K562 (cell line): Measurements from ENCODE around the gene ORMDL3. TPM values are rescaled to one million over a fixed set of nuclear protein-coding genes. Genes with fewer than 3 reads are reported as not detected.

Experiments
- CHD4 ChIP-seq: fragments of 200-600 bp; sonication (generic); IDR thresholded peaks from 3 replicates; pipeline ENCODE4 v1.6.1; 2012; ENCODE audit warnings: low read depth, mild to moderate bottlenecking, mixed read lengths, low read length, inconsistent platforms; ENCODE audit not compliant: insufficient read depth, insufficient replicate concordance, poor library complexity, severe bottlenecking
- CREB1 ChIP-seq, 2 experiments: sonication (generic) in 1 of 2; formaldehyde crosslinking in 1 of 2; IDR thresholded peaks; 2 replicates each; pipeline versions ENCODE4 v1.6.1 to v1.8.0; 2012 to 2022; ENCODE audit warnings: inconsistent platforms in 1 of 2, mild to moderate bottlenecking in 1 of 2, missing genetic modification reagents in 1 of 2, moderate library complexity in 1 of 2
- EHMT2 ChIP-seq: fragments of 450-650 bp; IDR thresholded peaks from 2 replicates; pipeline ENCODE4 v1.6.1; 2018; ENCODE audit warnings: antibody characterized with exemption
- ETV1 ChIP-seq: fragments of 450-650 bp; conservative IDR thresholded peaks from 2 replicates; pipeline ENCODE4 v1.6.1; 2016; ENCODE audit warnings: missing genetic modification characterization, control low read depth, low read depth, missing compliant biosample characterization
- GTF2A2 ChIP-seq: IDR thresholded peaks from 2 replicates; pipeline ENCODE4 v1.6.1; 2016; ENCODE audit warnings: mild to moderate bottlenecking, missing genetic modification characterization, missing compliant biosample characterization
- ILK ChIP-seq: fragments of 450-650 bp; IDR thresholded peaks from 2 replicates; pipeline ENCODE4 v1.6.1; 2016; ENCODE audit warnings: missing genetic modification characterization, low read depth, mild to moderate bottlenecking, missing compliant biosample characterization, moderate library complexity, borderline replicate concordance
- JUND ChIP-seq, 2 experiments: IDR thresholded peaks; 2 replicates in 1 of 2; 3 replicates in 1 of 2; pipeline ENCODE4 v1.6.1; 2011; ENCODE audit warnings: borderline replicate concordance in 2 of 2, low read depth in 2 of 2, low read length in 2 of 2, improper control_type of control experiment in 1 of 2, missing biosample characterization in 1 of 2, missing genetic modification characterization in 1 of 2, missing genetic modification reagents in 1 of 2
- PYGO2 ChIP-seq: fragments of 450-650 bp; IDR thresholded peaks from 2 replicates; pipeline ENCODE4 v1.6.1; 2016; ENCODE audit warnings: mild to moderate bottlenecking, missing genetic modification characterization, moderate library complexity, missing compliant biosample characterization
- SMARCE1 ChIP-seq: fragments of 450-650 bp; IDR thresholded peaks from 2 replicates; pipeline ENCODE4 v1.7.1; 2016; ENCODE audit warnings: mild to moderate bottlenecking
- TOE1 ChIP-seq, 2 experiments: fragments of 450-650 bp in 1 of 2; sonication (generic) in 1 of 2; formaldehyde crosslinking in 1 of 2; IDR thresholded peaks; 2 replicates each; pipeline versions ENCODE4 v1.7.1 to v1.8.0; 2016 to 2022; ENCODE audit warnings: borderline replicate concordance in 2 of 2, mild to moderate bottlenecking in 2 of 2, antibody characterized with exemption in 1 of 2, inconsistent platforms in 1 of 2, low read depth in 1 of 2, missing genetic modification reagents in 1 of 2, moderate library complexity in 1 of 2
- ZNF224 ChIP-seq: sonication (generic); formaldehyde crosslinking; IDR thresholded peaks from 2 replicates; pipeline ENCODE4 v1.8.0; 2022; ENCODE audit warnings: mild to moderate bottlenecking, missing genetic modification reagents
- ZNF282 ChIP-seq: sonication (generic); formaldehyde crosslinking; IDR thresholded peaks from 2 replicates; pipeline ENCODE4 v1.8.1; 2023; ENCODE audit warnings: missing genetic modification reagents
- polyA plus RNA-seq, 8 experiments: library from polyadenylated mRNA; depleted of rRNA in 4 of 8; stranded (reverse) in 5 of 8; unstranded in 3 of 8; fragments of >200 nt; fragmentation: Nextera tagmentation in 2 of 8; fragmentation: Illumina TruSeq in 1 of 8; extraction: Ambion mirVana in 2 of 8; extraction: Trizol in 1 of 8; gene quantifications; 2 replicates each; pipeline versions ENCODE4 v1.2.1 to v1.2.3, GENCODE V29; 2011 to 2014; ENCODE audit warnings: inconsistent platforms in 1 of 8, missing spikeins in 1 of 8
- total RNA-seq, 7 experiments: library from RNA; depleted of rRNA in 6 of 7; stranded (reverse); fragments of >200 nt in 6 of 7; fragmentation: Illumina TruSeq in 2 of 7; extraction: Trizol in 2 of 7; gene quantifications; 2 replicates each; pipeline versions ENCODE4 v1.2.1 to v1.2.3, GENCODE V29; 2011 to 2021; ENCODE audit warnings: low replicate concordance in 1 of 7
- TF ChIP-seq, protein P1 (sequence below), 2 experiments: fragments of 450-650 bp; IDR thresholded peaks; 2 replicates each; pipeline ENCODE4 v1.6.1; 2016; ENCODE audit warnings: mild to moderate bottlenecking in 2 of 2, borderline replicate concordance in 1 of 2, low read depth in 1 of 2, moderate library complexity in 1 of 2
- TF ChIP-seq, protein P2 (sequence below): sonication (generic); formaldehyde crosslinking; IDR thresholded peaks from 2 replicates; pipeline ENCODE4 v1.8.0; 2022; ENCODE audit warnings: missing genetic modification reagents, mild to moderate bottlenecking, moderate library complexity, borderline replicate concordance

Gene ORMDL3
- total and polyA plus RNA-seq, 9 of the 15 experiments (the other 6 are each of a cell fraction or from before 2014, with no cell fraction given), result 2.7 to 57.4 (median 27.1) TPM

DNA sequence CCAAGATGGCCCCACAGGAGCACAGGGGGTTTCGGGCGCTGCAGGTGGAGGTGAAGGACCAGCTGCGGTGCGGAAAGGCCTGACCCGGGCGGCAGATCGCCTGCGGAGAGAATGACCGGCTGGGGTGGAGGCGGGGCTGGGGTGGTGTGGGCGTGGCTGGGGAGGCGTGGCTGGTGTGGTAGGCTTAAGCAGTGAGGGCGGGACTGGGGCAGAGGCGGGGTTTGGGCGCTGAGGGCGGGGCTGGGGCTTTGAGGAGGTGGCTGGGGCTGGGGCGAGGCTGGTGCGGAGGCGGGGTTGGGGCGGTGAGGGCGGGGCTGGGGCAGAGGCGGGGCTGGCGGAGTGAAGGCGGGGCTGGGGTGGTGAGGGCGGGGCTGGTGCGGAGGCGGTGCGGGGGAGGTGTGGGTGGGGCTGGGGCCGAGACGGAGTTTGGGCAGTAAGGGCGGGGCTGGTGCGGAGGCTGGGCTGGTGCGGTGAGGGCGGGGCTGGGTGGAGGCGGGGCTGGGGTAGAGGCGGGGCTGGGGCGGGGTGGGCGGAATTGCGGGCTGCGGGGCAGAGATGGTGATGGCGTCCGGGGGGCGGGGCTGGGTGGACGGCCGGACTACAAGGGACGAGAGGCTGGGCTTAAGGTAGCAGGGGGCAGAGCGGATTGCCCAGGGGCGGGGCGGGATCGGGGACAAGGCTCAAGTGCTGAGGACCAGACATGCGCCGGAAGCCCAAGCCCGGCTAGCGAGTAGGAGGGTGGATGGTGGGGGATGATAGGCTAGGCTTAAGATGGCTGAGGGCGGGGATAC is 25.5 kb upstream of the ORMDL3 start (continued):
- TF ChIP-seq, protein P1, sequence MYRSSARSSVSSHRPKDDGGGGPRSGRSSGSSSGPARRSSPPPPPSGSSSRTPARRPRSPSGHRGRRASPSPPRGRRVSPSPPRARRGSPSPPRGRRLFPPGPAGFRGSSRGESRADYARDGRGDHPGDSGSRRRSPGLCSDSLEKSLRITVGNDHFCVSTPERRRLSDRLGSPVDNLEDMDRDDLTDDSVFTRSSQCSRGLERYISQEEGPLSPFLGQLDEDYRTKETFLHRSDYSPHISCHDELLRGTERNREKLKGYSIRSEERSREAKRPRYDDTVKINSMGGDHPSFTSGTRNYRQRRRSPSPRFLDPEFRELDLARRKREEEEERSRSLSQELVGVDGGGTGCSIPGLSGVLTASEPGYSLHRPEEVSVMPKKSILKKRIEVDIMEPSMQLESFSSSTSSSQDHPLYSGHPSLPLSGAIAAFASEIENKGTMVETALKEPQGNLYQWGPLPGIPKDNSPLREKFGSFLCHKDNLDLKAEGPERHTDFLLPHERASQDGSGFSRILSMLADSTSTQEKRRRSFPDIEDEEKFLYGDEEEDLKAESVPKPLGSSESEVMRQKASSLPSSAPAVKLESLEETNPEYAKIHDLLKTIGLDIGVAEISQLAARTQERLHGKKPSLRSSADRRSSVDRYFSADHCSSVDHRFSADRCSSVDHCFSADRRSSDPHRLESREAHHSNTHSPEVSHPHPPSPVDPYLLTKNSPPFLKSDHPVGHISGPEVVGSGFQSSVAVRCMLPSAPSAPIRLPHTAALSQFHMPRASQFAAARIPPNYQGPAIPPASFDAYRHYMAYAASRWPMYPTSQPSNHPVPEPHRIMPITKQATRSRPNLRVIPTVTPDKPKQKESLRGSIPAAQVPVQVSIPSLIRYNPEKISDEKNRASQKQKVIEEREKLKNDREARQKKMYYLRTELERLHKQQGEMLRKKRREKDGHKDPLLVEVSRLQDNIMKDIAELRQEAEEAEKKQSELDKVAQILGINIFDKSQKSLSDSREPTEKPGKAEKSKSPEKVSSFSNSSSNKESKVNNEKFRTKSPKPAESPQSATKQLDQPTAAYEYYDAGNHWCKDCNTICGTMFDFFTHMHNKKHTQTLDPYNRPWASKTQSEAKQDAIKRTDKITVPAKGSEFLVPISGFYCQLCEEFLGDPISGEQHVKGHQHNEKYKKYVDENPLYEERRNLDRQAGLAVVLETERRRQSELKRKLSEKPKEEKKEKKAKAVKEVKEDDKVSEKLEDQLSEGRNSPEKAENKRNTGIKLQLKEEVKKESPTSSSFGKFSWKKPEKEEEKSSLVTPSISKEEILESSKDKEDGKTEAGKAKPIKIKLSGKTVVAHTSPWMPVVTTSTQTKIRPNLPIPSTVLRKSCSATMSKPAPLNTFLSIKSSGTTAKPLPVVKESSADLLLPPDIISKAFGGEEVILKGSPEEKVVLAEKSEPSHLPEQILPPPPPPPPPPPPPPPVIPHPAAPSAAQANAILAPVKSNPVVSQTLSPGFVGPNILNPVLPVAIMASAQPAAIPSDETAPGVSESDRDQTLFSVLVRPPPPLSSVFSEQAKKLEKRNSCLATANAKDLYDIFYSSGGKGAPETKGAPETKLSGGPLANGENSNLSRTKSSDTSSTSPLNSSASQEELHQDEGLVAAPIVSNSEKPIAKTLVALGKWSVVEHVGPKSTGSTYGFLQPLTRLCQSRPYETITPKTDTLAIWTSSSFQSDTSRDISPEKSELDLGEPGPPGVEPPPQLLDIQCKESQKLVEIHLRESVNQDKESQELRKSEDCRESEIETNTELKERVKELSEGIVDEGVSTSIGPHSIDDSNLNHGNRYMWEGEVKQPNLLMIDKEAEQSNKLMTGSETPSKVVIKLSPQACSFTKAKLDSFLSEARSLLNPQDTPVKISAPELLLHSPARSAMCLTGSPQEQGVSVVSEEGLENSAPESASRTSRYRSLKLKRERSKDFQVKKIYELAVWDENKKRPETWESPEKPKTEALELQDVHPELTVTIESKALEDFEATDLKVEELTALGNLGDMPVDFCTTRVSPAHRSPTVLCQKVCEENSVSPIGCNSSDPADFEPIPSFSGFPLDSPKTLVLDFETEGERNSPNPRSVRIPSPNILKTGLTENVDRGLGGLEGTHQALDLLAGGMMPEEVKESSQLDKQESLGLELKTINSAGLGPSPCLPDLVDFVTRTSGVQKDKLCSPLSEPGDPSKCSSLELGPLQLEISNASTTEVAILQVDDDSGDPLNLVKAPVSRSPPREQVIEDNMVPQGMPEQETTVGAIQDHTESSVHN (IDR thresholded peaks at IDR 0.05; ENCODE audit: borderline replicate concordance in 1 of 2, low read depth in 1 of 2), result no peak
- TF ChIP-seq EHMT2 (no peak), SMARCE1 (no peak), PYGO2 (tag) (no peak), CHD4 (no peak), JUND (IDR thresholded peaks at IDR 0.05; ENCODE audit: borderline replicate concordance, low read depth, low read length) (no peak; the same call in 1 of the 2 replicates), JUND (tag; IDR thresholded peaks at IDR 0.05; ENCODE audit: borderline replicate concordance, low read depth, low read length) (no peak), ETV1 (peak; percentile 49; the same call in 1 of the 2 replicates), CREB1 (IDR thresholded peaks at IDR 0.05) (peak; percentile 10; the same call in 1 of the 2 replicates), CREB1 (CRISPR knock-in tag; IDR thresholded peaks at IDR 0.05) (no peak), ILK (tag) (no peak), GTF2A2 (no peak), TOE1 (IDR thresholded peaks at IDR 0.05; ENCODE audit: borderline replicate concordance) (no peak), TOE1 (CRISPR knock-in tag; IDR thresholded peaks at IDR 0.05; ENCODE audit: borderline replicate concordance, low read depth) (no peak), ZNF282 (CRISPR knock-in tag) (no peak), ZNF224 (no peak)
- TF ChIP-seq, protein P2, sequence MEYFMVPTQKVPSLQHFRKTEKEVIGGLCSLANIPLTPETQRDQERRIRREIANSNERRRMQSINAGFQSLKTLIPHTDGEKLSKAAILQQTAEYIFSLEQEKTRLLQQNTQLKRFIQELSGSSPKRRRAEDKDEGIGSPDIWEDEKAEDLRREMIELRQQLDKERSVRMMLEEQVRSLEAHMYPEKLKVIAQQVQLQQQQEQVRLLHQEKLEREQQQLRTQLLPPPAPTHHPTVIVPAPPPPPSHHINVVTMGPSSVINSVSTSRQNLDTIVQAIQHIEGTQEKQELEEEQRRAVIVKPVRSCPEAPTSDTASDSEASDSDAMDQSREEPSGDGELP, result peak; percentile 66; the same call in 1 of the 2 replicates
